Activated CD4-positive, alpha-beta T cell treated with anti-CD3 and anti-CD28 coated beads for 4 hours (primary cell): ENCODE measurements around the gene FZR1.
A peak's percentile ranks its signal among the peaks of the same experiment; 100 is the strongest.
"Not testable (repeated sequence)": the region's sequence is repeated elsewhere in the genome, so short reads cannot be mapped to it uniquely, and the experiment has no call there.

Source experiments
- DNase-seq, 2 donors: peaks; one replicate each; pipeline ENCODE4 v3.0.0-alpha.2; 2020

FZR1 gene

DNA sequence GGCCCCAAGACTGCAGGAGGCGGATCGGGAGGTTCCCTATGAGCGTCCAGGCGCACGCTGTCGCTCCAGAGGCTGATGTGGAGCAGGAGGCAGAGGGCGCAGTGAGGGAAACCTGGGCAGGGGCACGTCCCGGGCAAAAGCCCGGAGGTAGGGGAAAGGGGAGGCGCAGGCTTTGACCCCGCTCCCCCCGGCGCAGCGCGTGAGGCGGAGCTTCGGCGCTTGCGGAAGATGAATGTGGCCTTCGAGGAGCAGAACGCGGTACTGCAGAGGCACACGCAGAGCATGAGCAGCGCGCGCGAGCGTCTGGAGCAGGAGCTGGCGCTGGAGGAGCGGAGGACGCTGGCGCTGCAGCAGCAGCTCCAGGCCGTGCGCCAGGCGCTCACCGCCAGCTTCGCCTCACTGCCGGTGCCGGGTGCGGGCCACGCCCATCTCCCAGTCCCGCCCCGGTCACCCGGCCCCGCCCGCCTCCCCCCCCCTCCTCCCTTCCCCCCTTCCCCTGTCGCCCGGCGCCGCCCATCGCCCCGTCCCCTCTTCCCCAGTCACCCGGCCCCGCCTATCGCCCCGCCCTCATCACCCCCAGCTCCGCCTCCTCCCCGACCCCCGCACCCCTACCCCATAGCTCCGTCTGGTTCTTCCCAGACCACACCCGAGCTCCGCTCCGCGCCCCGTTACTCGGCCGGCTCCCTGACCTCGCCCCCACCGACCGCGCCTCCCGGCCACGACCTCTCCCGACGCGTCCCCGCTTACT, 70.8 kb downstream of the FZR1 start:
- no peak for DNase-seq

DNA sequence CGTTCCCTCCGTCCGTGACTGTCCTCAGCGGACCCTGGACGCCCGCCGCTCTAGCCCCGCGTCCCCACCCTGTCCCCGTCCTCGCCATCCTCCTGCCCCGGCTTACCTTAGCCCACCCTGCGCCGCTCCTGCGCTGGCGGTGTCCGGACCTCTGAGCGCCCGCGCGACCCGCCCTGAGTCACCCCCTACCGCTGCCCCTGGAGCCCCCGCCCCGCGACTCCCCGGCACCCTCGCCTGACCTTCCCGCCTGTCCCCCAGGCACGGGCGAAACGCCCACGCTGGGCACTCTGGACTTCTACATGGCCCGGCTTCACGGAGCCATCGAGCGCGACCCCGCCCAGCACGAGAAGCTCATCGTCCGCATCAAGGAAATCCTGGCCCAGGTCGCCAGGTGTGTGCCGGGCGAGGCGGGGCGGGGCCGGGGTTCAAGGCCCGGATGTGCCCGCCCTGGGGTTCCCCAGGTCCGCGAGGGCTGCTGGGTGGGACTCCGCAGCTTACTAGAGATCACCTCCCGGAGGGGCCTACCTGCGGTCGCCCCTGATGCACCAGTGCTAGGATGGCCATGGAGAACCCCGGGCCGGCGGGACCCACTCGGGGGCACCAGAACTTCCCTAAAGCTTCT, 71.7 kb downstream of the FZR1 start:
- DNase-seq, result no peak

DNA sequence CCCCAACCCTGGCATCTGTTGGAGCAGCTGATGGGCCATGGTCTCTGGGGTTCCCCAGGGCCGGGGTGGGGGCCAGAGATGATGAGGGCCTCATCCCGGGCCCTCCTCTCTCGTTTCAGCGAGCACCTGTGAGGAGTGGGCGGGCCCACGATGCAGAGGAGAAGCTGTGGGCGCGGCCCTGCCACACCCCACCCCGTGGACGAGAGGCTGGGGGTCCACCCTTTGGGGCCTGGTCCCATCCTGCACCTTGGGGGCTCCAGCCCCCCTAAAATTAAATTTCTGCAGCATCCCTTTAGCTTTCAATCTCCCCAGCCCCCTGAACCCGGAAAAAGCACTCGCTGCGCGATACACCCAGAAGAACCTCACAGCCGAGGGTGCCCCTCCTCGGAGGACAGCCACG, 72.3 kb downstream of the FZR1 start:
- DNase-seq, result no peak

DNA sequence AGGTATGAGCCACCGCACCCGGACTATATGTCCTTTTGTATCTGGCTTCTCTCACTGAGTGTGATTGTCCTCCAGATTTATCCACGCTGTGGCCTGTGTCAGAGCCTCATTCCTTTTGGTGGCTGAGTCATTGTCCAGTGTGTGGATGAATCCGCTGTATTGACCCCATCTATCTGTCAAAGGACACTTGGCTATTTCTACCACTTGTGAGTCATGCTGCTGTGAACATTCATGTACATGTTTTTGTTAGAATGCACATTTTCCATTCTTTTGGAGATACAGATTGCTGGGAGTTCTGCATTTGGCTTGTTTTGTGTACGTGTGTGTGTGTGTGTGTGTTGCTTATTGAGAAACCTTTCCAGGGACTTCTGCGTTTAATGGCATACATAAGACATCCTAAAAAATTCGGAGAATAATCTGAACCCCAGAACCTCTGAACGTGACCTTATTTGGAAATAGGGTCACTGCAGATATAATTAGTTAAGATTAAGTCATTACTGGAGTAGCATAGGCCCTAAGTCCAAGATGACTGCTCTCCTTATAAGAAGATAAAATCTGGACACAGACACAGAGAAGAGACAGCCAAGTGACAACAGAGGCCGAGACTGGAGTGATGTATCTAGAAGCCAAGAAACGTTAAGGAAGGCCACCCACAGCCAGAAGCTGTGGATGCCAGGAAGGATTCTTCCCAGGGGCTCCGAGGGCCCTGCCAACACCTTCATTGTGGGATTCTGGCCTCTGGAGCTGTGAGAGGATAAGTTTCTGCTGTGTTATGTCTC, 74.2 kb downstream of the FZR1 start:
- DNase-seq, result no peak

- DNase-seq, result not testable (repeated sequence)
Measured at GRCh38 chr19:3581792-3582191, 75.7 kb downstream of the FZR1 start.

- DNase-seq, result not testable (repeated sequence)
Measured at GRCh38 chr19:3584036-3584802, 78.1 kb downstream of the FZR1 start.

- DNase-seq, result no peak
Measured at GRCh38 chr19:3585301-3586126, 79.4 kb downstream of the FZR1 start, which contains the start of gene GIPC3. TSS of gene GIPC3 (plus strand) at chr19:3585478. CDS start at chr19:3585598, 120 bp downstream.

GRCh38 chr19:3586127-3586626, 80.1 kb downstream of the FZR1 start:
- DNase-seq, result peak; percentile 45 to 50

- DNase-seq, result no peak
Measured at GRCh38 chr19:3586707-3587346, 80.7 kb downstream of the FZR1 start.
